ENCODE measurements around the gene MFSD6.

MFSD6 gene

DNA sequence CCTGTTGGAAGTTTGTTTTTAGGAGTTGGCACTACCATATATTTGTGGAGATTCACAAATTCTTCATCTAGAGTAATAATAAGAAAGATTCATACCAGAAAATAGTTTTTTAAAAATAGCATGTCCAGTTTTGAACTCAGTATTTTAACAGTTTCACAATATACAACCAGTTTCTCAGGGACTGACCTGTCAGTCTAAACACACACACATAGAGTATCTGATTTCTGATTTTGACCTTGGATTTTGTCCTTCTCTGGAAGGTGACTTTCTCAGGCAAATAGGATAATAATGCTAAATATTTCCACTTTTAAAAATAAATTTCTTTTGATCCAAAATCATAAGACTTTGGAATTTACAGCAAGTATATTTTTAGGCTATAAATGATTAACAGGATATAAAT lies 32.0 kb downstream of the MFSD6 start:
- DNase-seq (ENCODE audit: low read depth): no peak

DNA sequence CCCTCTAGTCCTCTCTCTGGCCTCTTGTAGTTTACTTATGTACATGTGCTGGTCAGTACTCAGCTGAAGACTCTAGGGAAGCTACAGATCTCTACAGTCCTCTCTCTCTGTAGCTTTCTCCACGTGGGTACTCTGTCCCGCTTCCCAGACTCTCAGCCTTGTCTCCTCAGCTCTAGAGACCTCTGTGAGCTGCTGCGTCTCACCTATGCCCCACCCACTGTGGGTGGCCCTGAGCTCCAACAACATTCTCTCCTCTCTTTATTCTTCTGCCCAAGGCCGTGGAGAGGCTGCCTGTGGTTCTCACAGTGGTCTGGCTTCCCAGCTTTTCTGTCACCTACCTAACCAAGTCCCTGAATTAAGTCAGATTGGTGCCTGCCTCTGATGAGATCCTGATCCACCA lies 33.4 kb downstream of the MFSD6 start:
- DNase-seq (ENCODE audit: low read depth): no peak

GRCh38 chr2:190443055-190443454 lies 34.9 kb downstream of the MFSD6 start:
- DNase-seq (ENCODE audit: low read depth): no peak

DNA sequence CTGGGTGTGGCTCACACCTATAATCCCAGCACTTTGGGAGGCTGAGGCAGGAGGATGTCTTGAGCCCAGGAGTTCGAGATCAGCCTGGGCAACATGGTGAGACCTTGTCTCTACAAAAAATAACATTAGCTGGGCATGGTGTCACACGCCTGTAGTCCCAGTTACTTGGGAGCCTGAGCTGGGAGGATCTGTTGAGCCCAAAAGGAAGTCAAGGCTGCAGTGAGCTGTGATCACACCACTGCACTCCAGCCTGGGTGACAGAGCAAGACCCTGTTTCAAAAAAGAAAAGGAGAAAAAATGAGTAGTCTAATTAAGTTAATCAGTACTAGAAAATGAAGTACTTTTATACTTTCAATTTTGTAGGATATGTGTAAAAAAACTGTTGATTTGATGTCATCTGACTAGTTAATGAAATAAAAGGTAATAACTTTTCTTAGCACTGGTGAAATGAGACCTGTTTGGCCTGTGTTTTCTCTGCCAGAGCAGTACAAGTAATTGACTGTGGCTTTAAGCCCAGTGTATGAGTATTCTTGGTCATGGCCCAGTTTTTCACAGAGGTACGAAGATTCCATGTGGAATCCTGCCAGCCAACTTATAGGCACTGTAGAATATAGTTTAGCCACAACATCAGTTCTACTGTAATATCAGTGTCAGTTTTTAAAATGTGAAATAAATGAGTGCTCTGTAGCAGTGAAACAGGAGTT lies 35.8 kb downstream of the MFSD6 start:
- no peak for DNase-seq (ENCODE audit: low read depth)

- no peak for DNase-seq (ENCODE audit: low read depth)
Measured at GRCh38 chr2:190444976-190445375, 36.8 kb downstream of the MFSD6 start.

DNA sequence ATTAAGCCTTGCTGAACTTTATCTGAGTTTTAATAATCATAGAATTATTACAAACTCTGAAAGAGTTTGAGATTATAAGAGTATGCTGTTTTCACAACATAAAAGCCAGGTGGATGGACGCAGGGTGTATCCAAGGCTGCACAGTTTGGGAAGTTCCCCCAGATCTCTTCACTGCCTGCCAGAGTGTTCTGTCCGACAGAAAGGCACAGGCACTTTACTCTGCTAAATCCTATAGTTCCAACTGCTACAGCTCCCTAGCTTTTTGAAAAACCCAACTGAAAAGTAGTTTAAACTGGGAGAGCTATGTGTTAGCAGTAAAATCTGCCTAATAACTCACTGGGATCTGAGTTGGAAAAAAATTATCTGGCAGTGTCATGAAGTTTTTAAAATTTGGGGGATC lies 38.0 kb downstream of the MFSD6 start:
- DNase-seq (ENCODE audit: low read depth): no peak

DNA sequence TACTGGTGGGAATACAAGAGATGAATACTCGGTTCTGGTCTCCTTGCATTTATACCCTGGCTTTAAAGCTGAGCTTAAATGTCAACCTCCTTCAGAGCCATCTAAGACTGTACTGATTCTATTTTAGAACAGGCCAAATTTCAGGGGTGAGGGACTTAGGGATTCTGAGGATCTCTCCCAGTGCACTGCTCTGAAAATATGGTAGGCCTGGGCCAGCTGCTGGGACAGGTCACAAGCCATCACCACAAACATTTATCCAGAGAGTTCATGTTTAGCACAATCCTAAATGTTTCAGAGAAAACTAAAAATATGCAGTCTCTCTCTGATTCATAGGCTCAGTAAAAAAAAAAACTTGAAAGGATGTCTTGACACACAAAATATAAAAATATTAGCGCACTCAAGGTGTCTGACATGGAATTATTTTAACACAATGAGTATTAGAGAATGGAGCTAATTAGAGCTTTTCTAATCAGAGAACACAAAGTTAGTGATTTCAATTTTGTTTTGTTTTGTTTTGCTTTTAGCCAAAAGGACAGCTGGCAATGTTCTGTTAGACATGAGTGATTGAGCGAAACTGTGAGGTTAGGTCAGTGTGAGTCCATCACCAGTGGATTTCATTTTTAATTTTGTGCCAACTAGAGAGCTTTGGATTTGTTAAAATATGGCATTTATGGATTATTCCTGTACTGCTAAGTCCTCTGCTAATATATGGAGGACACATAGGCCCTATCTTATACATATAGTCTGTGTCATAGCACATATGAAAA lies 38.8 kb downstream of the MFSD6 start:
- DNase-seq (ENCODE audit: low read depth): no peak

DNA sequence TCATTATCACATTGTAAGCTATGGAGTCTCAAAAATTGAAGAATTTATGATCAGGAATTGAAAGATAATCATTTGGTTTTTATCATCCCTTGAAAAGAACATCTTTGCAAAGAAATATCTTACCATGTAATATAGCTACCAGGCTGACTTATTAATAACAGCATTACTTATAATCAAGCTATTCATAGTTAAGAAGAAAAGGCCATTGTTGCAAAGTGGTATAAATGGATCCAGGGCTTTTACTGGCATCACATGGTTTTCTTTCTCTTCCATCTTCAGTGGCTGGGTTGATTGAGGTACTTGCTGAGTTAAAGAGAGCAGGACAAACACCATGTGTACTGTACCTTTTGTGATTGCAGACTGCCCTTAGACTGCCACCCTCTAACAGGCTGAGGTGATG lies 39.6 kb downstream of the MFSD6 start:
- DNase-seq (ENCODE audit: low read depth): no peak

DNA sequence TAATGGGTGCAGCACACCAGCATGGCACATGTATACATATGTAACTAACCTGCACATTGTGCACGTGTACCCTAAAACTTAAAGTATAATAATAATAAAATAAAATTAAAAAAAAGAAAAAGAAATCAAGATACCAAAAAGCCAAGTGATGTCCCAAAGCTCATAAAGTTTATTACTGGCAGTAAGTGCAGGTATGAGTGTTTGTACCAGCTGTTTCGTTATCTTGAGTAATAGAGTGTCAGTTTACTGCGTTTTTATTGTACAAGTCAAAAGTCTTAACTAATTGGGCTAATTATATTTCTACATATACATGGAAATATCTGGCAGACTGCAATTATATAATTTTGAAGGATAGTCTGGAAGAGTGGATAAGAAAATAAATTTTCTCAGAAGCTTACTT lies 41.8 kb downstream of the MFSD6 start:
- no peak for DNase-seq (ENCODE audit: low read depth)

DNA sequence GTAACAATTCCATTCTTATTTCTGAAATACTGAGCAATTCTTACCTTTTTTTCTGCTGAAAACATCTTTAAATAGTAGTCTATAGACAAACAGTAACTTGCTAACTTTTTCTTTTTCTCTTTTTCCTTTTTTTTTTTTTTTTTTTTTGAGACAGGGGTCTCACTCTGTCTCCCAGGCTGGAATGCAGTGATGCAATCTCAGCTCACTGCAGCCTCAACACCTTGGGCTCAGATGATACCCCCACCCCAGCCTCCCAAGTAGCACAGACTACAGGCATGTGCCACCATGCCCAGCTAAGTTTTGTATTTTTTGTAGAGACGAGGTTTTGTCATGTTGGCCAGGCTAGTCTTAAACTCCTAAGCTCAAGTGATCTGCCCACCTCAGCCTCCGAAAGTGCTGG lies 42.2 kb downstream of the MFSD6 start:
- no peak for DNase-seq (ENCODE audit: low read depth)

DNA sequence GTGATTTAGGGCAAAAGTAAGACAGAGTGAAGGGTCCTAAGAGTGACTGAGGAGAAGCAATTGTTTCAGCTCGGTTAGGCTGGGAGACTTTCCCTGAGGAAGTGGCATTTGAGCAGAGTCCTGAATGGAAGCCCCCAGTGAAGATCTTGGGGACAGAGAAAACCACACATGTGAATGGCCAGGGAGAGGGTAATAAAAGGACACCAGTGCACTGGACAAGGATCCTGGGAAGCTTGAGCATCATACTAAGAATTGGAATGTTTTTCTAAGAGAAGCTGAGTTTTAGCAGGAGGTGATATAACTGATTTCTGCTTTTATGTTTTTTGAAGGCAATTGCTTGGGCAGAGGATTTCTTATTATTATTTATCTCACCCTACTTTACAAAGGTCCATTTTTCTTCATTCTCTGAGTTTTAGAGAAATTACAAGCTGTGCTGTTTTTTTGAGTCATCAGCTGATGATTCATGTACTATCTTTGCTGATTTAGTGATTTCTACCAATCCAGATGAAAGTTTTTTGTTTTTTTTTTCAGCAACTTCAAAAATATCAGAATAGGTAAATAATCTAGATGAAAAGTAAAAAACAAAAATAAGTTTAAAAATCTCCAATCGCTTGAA lies 43.5 kb downstream of the MFSD6 start:
- no peak for DNase-seq (ENCODE audit: low read depth)

DNA sequence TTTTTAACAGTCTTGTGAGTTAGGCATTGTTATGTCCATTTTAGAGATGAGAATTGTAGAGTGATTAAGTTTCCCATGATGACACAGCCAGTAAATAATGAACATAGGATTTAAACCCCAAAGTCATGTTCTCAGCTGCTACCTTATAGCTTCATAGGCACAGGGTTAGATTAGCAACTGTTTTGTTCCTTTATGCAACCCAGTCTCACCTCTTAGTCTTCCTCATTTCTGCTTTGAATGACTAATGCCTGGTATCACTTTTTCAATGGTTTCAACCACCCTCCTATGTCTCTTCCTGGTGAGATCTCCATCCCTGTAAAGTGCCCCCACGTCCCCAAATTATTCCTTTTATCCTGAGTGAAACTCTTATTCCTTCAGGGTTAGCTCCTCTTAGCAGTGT lies 44.3 kb downstream of the MFSD6 start:
- no peak for DNase-seq (ENCODE audit: low read depth)

- DNase-seq (ENCODE audit: low read depth): no peak
Measured at GRCh38 chr2:190454795-190455194, 46.6 kb downstream of the MFSD6 start.

- DNase-seq (ENCODE audit: low read depth): no peak
Measured at GRCh38 chr2:190455358-190456095, 47.4 kb downstream of the MFSD6 start.

DNA sequence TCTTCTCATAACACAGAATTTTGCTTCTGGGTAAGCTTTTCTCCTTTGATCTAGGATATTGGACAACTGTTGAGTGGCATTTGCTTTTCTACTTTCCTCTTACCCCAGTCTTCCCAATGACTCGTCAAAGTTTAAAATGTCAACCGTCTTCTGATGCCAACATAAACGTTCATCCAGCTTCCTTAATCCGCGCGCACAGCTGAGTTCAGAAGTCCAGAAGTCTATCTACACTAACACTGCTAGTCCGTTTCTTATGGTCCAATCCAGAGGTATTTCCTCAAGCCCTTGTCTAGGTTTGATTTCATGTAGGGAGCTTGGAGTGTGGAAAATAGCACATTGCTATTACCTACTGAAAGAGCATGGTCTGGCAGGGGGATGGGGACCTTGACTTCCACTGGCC lies 48.7 kb downstream of the MFSD6 start:
- DNase-seq (ENCODE audit: low read depth): no peak

DNA sequence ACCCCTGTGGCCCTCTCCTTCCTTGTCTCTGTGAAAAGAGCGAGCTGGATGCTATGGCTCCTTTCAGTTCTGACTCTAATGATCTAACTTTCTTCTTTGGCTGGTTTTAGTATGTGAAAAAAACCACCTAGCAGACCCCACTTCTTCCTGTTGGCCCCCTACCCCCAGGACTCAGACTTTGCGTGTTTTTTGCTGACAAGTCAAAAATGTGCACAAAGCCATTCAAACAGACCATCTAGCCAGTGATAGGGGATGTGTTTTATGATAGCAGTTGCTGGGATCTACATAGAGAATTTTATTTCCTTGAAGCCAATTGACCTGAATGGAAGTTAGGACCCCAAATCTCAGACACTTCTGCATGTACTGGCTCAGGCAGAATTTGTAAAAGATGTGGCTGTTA lies 49.1 kb downstream of the MFSD6 start:
- DNase-seq (ENCODE audit: low read depth): no peak

DNA sequence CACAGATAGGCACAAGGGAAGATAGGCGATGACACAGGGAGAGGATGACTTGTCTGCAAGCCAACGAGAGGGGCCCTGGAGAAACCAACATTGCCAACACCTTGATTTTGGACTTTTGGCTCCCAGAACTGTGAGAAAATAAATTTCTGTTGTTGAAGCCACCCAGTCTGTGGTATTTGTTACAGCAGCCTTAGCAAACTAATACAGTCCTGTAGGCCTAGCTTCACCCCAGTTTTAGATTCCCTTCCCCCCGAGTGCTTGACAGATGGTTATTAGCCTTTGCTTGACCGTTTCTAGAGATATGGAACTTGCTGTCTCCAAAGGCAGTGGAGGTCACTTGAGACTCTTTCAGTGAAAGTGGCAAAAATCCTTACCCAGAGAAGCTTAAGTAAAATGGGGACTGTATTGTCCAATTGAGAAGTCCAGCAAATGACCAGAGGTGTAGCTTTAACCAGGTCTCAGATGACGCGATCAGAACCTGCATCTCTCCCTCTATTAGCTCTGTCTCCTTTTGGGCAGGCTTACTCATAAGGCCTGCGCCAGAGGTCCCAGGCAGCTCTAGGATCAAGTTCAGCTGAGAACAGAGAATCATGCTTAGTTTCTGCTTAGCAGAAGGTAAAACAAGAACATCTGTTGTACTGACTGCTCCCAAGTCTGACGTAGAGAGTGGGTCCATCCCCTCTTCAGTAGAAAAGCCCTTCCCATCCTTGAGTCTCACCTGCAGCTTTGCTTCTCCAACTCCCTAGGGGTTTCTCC lies 50.4 kb downstream of the MFSD6 start:
- no peak for DNase-seq (ENCODE audit: low read depth)

DNA sequence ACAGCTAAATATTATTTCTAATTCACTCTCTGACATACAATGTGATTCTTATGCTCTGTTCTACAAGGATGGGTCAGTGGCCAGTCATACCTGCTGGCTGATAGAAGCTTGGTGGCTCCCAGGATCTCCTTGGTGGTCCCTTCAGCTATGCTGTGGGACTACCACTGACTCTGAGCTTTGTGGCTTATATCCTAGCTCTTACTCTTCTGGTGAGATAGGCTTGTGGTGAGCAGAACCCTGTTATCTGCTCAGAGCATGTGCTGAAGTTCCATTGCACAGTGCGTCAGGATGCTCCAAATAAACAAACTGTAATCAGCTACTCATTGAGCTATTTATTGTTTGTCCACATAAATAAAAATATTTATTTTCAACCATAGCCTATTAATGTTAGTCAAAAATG lies 51.7 kb downstream of the MFSD6 start:
- no peak for DNase-seq (ENCODE audit: low read depth)

DNA sequence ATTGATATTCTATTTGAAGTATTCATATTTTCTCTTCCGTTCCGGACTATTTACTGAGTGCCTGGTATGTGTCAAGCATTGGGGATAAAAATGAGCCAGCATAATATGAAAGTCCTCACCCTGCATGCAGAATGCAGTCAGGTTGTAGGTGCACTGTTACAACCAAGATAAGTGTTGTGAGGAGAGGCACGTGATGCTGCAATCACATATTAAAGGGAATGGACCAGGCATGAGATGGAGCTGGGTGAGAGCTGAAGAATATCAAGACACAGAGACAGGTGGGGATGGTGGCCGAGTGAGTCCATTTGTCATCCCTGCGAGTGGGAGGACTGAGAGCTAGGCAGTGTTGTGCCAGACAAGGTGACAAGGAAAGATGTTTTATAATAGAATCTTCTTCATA lies 52.3 kb downstream of the MFSD6 start:
- DNase-seq (ENCODE audit: low read depth): no peak

GRCh38 chr2:190462181-190462580 lies 54.0 kb downstream of the MFSD6 start:
- DNase-seq (ENCODE audit: low read depth): no peak

GRCh38 chr2:190462611-190463010 lies 54.5 kb downstream of the MFSD6 start:
- no peak for DNase-seq (ENCODE audit: low read depth)

DNA sequence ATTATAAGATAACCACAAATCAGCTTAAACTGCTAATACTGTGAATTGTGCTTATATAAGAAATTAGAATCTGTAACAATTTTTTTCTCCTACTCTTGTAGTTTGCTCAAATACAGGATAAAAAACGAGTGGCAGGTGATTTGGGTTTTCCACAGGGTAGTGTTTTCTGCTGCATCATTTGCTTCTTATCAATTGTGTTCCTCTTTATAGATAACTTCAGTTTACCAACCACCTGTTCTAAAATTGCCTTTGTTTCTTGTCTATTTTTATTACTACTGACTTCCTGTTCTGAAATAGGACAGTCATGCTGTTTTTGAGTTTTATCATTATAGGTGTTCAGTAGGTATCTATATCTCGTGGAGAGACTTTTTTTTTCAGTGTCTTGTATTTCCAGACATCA lies 56.9 kb downstream of the MFSD6 start:
- DNase-seq (ENCODE audit: low read depth): no peak
